ENCODE measurements around the gene EXTL2.

DNA sequence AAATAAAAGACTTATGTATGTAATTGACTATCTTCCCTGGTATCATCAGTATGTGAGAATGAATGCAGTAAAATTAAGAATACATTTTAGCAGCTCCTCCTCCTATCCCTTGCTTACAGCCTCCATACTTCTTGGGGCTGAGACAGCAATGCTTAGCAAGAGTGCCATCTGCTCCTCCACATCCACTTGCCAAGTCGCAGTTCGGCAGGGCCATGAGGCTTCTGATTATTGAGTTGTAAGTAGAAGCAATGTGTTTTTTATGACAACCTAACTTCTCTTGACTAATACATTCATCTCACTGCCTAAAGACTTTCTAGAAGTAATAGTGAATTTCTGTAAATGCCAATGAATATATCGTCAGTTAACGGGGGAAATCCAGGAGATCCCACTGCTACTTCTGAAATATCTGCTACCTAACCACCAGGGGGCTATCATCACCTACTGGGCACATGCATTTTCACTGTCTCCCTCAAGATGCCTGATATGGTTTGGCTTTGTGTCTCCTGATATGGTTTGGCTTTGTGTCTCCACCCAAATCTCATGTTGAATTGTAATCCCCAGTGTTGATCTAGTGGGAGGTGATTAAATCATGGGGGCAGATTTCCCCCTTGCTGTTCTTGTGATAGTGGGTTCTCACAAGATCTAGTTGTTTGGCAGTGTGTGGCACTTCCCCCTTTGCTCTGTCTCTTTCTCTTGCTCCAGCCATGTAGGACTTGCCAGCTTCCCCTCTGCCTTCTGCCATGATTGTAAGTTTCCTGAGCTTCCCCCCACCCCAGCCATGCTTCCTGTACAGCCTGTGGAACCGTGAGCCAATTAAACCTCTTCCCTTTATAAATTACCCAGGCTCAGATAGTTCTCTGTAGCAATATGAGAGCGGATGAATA lies 59.6 kb downstream of the EXTL2 start:
- TF ChIP-seq CREB1 (CRISPR knock-in tag; IDR thresholded peaks at IDR 0.05; ENCODE audit: low read depth): no peak
- peak; percentile 78 to 82 for TF ChIP-seq CTCF (conservative IDR thresholded peaks at IDR 0.05; ENCODE audit: low read depth in 2 of 2)
- no peak for TF ChIP-seq POLR2AphosphoS5 (IDR thresholded peaks at IDR 0.05; ENCODE audit: low read depth)
- TF ChIP-seq, protein P1, sequence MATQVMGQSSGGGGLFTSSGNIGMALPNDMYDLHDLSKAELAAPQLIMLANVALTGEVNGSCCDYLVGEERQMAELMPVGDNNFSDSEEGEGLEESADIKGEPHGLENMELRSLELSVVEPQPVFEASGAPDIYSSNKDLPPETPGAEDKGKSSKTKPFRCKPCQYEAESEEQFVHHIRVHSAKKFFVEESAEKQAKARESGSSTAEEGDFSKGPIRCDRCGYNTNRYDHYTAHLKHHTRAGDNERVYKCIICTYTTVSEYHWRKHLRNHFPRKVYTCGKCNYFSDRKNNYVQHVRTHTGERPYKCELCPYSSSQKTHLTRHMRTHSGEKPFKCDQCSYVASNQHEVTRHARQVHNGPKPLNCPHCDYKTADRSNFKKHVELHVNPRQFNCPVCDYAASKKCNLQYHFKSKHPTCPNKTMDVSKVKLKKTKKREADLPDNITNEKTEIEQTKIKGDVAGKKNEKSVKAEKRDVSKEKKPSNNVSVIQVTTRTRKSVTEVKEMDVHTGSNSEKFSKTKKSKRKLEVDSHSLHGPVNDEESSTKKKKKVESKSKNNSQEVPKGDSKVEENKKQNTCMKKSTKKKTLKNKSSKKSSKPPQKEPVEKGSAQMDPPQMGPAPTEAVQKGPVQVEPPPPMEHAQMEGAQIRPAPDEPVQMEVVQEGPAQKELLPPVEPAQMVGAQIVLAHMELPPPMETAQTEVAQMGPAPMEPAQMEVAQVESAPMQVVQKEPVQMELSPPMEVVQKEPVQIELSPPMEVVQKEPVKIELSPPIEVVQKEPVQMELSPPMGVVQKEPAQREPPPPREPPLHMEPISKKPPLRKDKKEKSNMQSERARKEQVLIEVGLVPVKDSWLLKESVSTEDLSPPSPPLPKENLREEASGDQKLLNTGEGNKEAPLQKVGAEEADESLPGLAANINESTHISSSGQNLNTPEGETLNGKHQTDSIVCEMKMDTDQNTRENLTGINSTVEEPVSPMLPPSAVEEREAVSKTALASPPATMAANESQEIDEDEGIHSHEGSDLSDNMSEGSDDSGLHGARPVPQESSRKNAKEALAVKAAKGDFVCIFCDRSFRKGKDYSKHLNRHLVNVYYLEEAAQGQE (IDR thresholded peaks at IDR 0.05; ENCODE audit: unreplicated experiment): no peak
- no peak for TF ChIP-seq EZH2 (IDR thresholded peaks at IDR 0.05; ENCODE audit: low read depth, unreplicated experiment)
- no peak for TF ChIP-seq ZNF331 (CRISPR knock-in tag; IDR thresholded peaks at IDR 0.05; ENCODE audit: low read depth)
- no peak for TF ChIP-seq ZNF114 (CRISPR knock-in tag; IDR thresholded peaks at IDR 0.05)
- no peak for TF ChIP-seq STAT1 (IDR thresholded peaks at IDR 0.05; ENCODE audit: unreplicated experiment)
- no peak for TF ChIP-seq EZH2phosphoT487 (IDR thresholded peaks at IDR 0.05; ENCODE audit: unreplicated experiment)
- no peak for TF ChIP-seq ETS1 (IDR thresholded peaks at IDR 0.05)
- no peak for TF ChIP-seq JUNB (IDR thresholded peaks at IDR 0.05; ENCODE audit: unreplicated experiment)
- TF ChIP-seq NANOG (IDR thresholded peaks at IDR 0.05; ENCODE audit: borderline replicate concordance): no peak
- TF ChIP-seq ZNF462 (CRISPR knock-in tag; IDR thresholded peaks at IDR 0.05): no peak
